NCI-H1105 treated with DMSO at 0.1 percent for 48 hours (cell line): ENCODE data around the gene UQCRQ.

Source experiments
- DNase-seq: peaks from one replicate; lab custom pipeline; 2025; lab: John Stamatoyannopoulos, UW

Gene UQCRQ

DNA sequence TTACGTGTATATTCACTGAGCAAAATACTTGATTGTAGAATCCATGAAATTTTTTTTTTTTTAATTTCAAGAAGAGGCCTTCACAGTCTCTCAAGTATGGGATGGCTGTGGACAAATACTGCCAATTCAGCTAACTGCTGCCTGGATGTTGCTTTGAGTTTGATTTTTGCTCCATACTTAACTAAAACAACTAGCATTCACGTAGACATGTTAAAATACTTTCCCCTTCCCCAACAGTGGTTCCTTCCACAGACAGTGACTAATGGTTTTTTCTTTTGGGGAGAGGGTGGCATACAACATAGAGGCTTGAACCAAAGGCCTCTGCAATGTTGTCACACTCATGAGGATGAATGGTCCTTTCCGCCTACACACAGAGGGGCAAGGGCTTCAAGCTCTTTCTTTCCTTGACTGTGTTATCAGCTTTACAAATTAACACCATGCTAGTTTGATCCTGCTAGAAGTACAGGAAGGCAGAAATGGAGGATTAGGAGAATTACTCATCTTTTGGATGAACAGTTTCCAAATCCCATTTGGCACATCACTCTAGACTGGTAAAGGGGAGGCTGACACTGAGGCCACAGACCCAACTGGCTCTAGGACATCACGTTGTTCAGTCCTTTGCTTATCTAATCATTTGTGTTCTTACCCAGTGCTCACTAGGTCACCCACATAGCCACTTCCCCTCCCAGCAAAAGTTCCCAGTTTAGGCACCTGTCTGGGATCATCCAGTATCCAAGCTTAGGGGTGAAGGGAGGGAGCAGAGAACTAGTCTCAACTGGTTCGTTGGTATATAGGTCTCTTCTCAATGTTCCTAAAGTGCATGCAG is 5.2 kb downstream of the UQCRQ start:
- DNase-seq, result no peak

- no peak for DNase-seq
Observed at GRCh38 chr5:132872788-132873118, 6.3 kb downstream of the UQCRQ start.

- no peak for DNase-seq
Observed at GRCh38 chr5:132873119-132873929, 6.9 kb downstream of the UQCRQ start, which contains the start of gene LEAP2. Gene LEAP2, plus strand, starts transcription at chr5:132873668. Its CDS starts 27 bp downstream, at chr5:132873695.

DNA sequence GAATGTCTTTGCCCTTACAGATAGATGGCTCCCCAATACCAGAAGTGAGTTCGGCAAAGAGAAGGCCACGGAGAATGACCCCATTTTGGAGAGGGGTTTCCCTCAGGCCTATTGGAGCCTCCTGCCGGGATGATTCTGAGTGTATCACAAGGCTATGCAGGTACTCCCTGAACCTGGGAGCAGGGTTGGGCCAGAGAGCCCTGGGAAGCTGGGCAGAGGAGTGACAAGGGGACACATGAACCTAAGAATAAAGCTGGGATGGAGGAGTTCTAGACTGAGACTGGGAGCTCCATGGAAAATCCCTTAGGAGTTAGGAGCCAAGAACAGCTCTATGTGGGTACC is 7.5 kb downstream of the UQCRQ start:
- DNase-seq, result no peak

DNA sequence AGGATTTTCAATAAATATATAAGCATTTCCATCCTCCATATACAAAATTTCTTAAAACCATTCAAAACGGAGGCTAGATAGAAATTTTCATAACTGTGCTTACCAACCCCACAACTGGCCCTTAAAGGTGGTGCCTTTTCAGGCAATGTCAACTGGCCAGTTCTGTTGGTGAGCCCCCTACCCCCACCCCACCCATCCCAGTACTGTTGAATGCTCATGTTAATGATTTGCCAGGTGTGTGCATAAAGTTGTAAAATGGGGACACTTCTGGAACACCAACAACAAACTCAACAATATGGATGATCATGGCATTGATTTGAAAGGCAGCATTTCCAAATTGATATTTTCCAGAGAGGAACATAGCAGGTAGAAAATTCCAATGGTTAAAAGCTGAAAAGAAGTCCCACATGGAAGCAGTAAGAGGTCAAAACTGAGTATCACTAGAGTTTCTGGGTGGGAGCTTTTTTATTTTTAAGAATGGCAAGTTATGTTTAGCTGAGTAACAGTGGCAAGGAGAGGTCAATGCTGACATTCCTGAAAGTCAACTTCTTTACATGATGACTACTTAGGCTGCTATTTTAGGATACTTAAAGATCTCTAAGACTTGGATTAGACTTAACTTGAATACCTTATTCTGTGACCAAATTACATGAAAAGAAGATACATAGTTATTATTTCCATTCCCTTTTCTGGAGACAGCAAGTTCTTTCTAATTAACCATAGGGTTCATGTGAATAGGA is 9.7 kb downstream of the UQCRQ start:
- no peak for DNase-seq

- no peak for DNase-seq
Observed at GRCh38 chr5:132877466-132877865, 11.0 kb downstream of the UQCRQ start.

DNA sequence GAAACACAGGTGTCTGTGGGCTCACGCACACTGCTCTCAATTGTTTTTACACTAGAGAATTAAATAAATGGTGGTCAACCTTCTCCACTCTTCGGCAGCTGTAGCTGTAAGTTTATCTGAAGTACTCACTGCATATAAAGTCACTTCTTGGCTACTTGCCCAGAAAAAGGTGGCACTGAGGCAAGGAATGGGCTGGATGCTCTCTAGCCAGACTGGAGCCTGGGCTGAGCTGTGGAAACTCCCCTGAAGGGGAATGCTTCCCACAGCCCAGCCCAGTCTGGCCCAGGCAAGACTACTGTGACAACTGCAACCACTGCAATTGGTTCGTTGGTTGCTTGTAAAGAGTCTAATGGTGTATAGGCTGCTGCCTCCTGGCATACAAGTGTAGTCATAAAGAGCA is 11.5 kb downstream of the UQCRQ start:
- DNase-seq, result peak; percentile 64

DNA sequence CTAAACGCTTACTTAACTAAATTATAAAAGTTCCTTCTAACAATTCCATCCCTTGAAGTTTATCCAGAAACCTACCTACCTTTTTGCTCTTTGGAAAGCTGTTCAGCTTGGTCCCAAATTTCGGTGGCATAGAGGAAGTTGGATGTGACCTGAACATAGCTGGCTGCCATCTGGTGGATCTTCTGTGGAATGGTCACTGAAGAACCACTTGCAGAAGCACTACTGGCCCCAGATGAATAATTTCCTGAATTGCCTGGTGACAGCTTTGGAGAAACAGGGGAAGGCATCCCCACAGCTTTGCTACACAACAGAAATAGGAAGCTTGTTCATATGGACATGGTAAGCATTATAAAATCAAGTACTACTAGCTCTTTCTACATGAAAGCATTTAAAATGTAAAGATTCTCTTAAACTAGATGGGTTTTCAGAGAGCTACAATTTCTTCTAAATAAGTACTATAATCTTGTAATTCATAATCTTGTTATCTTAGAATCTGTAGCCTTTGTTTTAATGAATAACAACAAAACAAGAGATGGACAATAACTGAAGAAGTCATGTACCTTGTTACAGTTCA is 16.9 kb downstream of the UQCRQ start:
- peak; percentile 32 for DNase-seq

GRCh38 chr5:132884548-132884947 is 18.1 kb downstream of the UQCRQ start:
- no peak for DNase-seq

DNA sequence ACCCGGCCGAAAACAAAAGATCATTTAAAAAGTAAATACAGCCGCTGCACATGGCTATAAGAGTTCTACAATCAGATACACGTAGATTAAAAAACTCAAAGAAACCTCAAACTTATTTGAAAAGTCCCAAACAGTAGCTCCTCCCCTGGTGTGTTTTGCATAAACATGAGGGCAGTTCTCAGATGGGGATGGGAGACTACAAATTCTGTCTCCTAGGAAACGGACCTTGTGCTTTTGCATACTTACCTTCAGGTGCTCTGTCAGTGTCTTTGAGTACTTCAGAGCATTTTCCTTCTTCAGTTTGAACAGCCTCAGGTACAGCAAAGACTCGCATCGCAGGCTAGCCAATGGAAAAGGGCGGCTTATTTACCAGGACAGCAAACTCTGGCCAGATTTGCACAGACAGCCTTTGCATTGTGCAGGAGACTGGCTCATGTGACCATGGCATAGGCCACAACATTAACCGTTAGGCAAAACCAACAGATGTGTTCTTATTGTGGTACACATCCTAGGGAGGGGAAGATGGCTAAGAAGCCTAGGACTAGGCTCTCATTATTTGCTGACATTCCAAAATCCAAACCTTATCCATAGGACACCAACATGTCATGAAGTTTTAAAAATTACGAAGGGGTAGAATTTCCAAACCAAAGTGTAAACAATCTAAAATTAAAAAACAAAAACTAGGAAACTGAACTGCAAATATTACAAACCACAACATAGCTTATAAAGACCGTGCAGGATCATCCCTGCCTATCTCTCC is 19.8 kb downstream of the UQCRQ start:
- no peak for DNase-seq

DNA sequence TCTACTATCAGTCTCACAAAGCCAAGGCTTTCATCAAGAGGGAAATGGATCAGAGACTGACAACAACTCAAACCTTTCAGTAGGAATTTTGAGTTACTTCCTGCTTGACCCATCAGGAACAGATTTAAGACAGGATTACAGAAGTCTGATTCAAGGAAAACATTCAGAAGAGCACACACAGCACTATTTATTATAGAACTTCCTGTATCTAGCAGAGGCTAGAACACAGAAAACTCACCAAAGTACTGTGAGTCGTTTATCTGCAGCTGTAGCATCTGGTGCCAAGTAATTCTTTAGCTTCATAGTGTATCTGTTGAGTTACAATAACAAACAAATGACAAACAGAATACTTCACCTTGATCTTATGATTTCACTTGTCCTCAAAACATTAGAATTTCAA is 20.8 kb downstream of the UQCRQ start:
- no peak for DNase-seq

DNA sequence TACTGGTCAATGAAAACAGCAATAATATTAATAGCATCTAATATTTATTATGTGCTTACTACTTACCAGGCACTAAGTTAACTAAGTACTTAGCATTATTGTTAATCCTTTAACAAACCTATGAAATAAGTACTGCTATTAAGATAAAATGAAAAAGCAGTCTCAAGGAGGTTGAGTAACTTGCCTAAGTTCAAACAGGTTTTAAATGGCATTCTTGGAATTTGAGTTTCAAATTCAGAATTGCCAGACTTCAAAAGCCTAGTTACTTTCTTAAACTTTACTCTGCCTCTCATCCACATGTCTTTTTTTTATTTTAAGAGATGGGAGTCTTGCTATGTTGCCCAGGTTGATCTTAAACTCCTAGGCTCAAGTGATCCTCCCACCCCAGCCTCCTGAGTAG is 23.1 kb downstream of the UQCRQ start:
- no peak for DNase-seq

DNA sequence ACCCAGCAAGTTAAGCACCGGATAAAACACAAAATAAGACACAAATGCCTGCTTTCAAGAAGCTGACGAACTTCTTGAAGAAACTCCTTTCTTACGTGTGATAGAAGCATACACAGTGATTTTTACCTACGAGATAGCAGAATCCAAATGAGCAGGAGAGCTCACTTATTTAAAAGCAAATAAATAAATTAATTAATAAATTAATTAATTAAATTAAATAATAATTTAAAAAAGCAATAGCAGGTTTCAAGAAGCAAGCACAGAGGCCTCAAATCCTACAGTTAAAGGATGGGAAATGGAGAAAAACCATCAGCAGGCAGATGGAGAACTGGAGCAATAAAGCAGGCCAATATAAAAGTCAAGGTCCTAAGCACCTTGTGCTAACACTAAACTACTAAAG is 24.4 kb downstream of the UQCRQ start:
- no peak for DNase-seq

GRCh38 chr5:132895719-132896305 is 29.4 kb downstream of the UQCRQ start:
- no peak for DNase-seq

GRCh38 chr5:132896685-132897084 is 30.2 kb downstream of the UQCRQ start:
- DNase-seq, result no peak

DNA sequence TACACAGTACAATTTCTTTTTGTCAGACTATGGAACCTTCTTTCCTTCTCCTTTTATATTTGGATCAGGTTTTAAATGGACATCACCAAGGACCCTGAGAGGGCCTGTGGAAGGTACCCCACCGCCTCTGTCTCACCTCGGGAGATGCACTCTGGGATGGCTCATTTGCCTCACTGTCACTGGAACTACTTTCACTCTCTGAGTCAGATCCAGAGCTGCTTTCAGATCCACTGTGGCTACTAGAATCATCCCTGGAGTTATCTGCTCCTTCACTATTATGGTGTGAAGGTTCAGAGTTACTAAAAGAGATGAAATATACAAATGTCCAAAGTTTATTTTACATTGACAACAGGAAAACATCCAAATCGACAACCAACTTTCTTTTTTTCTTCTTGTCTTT is 31.7 kb downstream of the UQCRQ start:
- no peak for DNase-seq

- no peak for DNase-seq
Observed at GRCh38 chr5:132901036-132901435, 34.6 kb downstream of the UQCRQ start.

- DNase-seq, result no peak
Observed at GRCh38 chr5:132901730-132902129, 35.3 kb downstream of the UQCRQ start.

GRCh38 chr5:132905938-132906337 is 39.5 kb downstream of the UQCRQ start:
- no peak for DNase-seq

DNA sequence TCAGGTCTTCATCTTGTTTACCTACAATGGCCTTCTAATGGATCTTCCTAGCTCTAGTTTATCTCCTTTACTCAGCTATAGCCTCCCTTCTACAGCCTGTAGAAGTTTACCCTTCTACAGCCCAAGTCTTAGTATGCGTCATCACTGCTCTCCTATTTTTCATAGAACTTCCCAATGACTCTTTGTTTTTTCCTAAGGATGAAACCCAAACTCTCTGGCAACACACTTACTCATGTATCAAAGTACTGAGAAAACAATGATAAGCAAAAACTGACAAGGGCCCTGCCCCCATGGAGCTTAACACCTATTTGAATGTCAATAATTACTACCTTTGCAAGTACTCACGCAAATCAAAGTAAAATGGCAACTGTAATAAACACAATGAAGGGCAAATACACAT is 40.7 kb downstream of the UQCRQ start:
- no peak for DNase-seq

GRCh38 chr5:132909702-132910101 is 43.3 kb downstream of the UQCRQ start:
- DNase-seq, result no peak
